DMS114 treated with DMSO at 0.1 percent for 48 hours (cell line): Measurements from ENCODE around the gene CSDE1.

Experiments used
- DNase-seq: peaks from one replicate; lab custom pipeline; 2025; ENCODE audit not compliant: unreplicated experiment; lab: John Stamatoyannopoulos, UW

The CSDE1 gene

DNA sequence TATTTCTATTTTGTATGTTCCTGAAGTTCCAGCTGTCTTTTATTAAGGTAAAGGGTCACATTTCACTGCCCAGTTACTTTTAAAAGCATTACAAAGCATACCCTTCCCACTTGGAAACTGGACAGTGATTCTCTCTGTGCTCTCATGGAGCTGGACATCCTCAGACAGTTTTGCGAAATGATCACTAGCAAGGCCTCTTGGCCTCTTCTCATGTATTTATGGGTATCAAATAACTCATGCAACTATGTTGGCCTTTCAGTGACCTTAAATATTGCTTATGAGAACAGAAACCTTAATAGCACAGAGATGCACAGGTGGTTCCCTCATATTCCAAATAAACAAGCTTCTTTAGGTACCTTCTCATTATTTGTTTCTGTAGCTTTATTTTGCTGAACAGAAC is 54.5 kb downstream of the CSDE1 start:
- DNase-seq: no peak

DNA sequence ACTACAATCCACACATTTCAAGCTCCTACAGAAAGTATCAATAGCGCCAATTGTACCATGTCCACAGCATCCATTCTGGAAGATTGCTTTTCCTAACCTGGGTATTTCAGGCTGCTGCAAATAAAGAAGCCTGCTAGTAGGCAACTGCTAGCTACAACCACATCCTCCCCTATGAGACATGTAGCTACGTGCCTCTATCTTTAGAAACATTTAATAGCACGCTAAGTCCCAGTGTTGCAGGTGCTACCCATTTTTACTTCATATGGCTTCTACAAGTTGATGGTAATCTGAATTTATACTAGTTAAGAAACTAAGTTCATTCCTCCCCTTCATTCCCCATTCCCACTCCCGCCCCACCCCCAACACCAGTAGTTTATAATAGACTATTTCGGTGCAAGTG is 55.0 kb downstream of the CSDE1 start:
- no peak for DNase-seq

DNA sequence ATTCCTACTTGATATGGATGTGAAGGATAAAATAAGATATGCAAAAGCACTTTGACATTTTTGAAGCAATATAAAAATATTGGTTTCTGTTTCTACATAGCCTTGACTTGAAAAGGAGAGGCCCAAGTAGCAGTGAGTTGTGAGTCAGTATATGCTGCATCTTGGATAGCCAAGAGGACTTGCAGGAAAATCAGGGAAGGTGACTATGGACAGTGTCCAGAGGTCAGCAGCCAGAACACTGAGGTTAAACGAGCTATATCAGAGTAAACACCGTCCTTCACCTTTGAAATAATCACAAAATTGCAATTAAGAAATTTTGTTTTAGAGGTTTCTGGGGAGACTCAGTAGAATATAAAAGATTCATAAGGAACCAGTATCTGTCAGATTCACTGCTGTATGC is 55.9 kb downstream of the CSDE1 start:
- no peak for DNase-seq

DNA sequence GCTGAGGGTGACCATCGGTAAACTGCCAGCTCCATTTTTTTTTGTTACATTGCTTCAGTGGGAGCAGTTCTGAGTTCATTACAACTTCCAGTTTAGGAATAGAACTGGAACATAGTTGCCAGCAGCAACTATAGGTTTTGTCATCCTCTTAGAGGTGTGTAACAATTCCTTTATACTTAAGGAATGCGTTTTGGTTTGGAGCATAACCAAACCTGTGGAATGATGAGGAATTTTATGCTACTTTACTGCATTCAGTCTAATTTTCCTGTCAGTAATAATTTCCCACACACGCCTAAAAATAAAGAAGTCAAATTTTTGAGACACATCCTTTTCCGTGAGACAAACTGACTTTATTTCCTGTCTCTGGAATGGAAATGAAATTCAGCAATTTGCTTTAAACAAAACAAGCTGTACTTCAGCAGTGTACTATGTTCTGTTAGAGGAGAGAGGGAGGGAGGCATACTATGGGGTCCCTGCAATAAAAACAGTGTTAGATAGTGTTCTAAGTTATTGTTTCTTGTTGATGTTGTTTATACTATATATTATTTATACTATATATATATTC is 57.7 kb downstream of the CSDE1 start:
- DNase-seq: no peak

DNA sequence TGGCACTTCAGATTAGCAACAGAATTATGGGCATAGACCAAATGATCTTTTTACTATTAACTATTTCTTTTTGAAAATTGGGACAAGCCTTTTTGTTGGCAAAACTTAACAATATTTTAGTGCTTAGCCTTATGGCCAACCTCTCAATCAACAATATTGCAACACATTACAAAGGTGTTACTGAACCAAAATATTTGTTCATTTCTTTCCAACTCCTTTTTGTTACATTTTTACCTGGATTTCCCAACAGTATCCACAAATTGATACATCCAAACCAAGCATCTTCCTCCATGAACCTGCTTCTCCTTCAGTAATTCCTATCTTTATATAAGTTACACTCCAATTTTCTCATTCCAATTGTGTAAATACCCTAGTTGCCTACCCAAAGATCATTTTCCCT is 61.0 kb downstream of the CSDE1 start:
- no peak for DNase-seq

DNA sequence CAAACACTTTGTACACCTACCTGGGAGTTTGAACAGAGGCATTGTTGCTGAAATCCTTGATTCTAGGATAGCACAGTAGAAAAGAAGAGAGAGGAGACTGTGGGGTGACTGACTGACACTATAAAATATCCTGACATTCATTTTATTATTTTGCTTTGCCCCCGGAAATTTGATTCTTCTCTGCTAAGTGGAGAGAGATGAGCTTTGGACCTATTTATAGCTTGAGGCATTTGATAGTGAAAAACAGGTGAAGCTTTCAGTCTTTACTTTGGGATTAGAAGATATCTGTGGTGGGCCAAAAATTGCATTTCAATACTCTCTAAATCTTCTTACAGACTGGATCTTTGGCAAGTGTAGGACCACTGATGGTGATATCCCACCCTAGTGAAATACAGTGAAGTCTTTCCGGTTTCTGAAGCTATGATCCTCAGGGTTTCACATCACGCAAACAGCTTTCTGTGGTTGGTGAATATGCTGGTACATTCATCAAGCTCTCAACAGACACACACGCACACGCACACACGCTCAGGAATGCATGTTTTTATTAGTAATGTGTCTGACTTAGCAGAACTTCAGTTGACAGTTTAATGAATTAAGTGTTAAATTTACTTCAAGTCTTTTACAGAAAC is 62.2 kb downstream of the CSDE1 start, which contains the start of gene AMPD1:
Gene AMPD1, minus strand, starts transcription at position 117 of the 629 bp plus-strand sequence. Its CDS starts 75 bp downstream, at position 42.
- DNase-seq: no peak

DNA sequence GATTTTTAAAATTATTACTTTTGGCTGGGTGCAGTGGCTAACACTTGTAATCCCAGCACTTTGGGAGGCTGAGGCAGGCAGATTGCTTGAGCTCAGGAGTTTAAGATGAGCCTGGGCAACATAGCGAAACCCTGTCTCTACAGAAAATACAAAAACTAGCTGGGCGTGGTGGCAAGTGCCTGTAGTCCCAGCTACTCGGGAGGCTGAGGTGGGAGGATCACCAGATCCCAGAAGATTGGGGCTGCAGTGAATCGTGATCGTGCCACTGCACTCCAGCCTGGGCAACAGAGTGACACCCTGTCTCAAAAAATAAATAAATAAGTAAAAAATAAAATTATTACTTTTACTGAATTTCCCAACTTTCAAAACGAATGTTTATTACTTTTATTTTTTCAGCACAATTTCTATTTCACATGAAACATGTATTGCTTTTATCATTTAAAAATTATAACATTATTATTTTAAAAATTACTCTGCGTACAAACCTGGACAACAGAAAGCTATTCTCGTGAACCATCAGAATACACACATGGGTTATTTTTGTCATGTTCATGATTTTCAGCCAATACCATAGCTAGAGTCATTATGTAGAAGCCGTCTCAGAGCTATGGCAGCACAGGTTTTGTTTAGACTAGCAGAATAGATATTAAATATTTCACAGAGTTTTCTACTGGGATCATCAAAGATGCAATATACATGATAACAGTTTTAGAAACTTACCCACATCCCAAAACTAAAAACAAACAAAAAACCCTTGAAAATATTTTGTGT is 63.1 kb downstream of the CSDE1 start:
- DNase-seq: no peak

DNA sequence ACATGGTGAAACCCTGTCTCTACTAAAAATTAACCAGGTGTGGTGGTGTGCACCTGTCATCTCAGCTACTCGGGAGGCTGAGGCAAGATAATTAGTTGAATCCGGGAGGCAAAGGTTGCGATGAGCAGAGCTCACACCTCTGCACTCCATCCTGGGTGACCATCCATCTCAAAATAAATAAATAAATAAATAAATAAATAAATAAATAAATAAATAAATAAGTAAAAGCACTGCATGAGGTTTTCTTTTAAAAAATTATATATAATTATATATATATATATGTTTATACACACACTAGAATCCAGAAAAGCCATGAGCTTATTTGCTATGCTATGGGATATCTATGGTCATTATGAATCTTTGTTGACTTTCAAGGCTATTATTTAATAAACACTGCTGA is 64.8 kb downstream of the CSDE1 start:
- no peak for DNase-seq

DNA sequence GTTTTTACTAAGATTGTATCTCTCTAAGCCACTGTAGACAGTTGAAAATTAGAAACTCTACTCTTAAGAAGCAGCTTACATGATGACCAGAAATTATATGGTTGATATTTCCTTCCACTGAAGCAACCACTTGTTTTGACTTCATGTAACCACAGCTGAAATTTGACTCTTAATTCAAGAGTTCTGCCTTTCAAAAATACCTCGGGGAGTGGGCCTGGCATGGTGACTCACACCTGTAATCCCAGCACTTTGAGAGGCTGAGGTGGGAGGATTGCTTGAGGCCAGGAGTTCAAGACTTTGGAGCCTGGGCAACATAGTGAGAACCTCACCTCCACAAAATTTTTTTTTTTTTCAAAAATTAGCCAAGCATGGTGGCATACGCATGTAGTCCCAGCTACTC is 66.7 kb downstream of the CSDE1 start:
- no peak for DNase-seq

DNA sequence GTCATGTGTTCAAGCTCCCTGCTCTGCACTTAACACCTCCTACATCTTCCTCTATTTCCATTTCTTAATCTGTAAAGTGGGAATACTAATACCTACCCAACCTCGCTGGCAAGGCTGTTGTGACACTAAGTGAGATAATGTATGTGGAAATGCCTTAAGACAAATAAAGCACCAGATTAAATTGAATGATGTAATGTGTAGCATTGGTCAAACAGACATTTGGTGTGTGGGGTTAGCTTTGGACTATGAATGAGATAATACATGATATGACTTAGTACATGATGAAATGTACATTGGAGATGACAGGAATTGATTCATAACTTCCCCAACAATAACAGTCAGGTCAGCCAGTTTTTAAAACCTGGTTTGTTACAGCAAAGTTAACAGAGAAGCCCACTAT is 67.6 kb downstream of the CSDE1 start:
- no peak for DNase-seq

DNA sequence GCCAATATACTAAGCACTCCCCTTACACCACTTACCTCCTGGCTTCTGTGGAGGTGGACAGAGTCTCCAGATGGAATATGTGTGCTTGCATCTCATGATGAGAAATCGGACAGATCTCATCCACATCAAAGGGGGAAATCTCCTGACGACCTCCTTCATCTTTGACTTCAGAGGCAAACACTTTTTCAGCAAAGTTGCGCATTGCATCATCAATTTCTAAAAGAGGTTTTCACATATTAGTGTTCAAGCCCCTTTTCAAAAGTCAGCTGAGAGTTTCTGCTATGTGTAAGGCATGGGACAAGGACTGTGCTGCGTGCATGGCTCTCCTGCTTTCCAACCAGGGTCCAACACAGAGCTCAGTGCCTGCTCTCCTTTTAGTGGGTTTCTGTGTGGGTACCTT is 69.3 kb downstream of the CSDE1 start:
- DNase-seq: no peak

DNA sequence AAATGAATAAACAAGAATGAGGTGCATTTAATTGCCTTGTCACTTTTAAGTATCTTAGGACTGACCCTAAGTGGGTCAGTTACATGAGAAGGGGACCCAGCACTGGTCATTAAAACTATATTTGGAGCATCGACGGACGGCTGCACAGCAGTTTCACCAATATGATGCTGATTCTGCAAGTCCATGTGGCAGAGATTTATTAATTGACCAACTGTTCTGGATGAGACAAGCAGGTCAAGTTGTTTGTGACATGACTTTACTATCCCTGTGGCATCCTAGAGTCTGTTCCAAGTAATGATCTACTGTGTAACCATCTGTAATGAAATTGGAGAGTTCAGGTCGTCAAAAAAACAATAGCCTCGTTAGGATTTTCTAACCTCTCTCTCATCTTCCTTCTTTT is 71.9 kb downstream of the CSDE1 start:
- no peak for DNase-seq

DNA sequence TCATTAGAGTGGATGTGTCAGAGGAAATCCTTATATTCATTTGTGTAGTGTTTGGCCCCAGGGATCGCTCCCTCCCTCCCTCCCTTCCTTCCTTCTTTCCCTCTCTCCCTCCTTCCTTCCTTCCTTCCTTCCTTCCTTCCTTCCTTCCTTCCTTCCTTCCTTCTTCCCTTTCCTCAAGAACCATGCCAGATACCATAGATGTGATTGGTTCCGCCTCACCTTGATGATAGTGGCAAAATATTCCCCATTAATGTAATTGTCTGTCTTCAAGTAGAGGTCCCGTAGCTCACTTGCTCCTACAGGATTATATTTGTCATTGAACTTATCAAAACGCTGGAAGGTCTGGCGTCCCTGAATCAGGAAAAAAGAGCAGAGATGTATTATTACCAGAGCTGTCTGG is 80.1 kb downstream of the CSDE1 start:
- no peak for DNase-seq

DNA sequence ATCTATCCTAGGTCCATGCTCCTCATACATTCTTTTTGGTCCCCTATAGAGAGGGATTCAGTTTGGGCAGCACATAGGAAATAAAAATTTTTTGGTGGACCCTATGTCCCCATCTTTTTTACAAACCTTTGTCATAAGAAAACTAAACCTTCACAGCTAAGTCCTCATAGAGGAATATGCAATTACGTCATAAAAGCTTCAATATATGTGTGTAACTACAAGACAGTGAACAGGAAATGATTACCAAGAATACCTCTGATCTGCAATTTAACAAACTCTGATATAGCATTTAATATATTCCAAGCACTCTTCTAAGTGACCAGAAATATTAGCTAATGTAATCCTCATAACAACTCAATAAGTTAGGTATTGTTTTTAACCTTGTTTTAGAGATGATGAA is 81.7 kb downstream of the CSDE1 start:
- no peak for DNase-seq

DNA sequence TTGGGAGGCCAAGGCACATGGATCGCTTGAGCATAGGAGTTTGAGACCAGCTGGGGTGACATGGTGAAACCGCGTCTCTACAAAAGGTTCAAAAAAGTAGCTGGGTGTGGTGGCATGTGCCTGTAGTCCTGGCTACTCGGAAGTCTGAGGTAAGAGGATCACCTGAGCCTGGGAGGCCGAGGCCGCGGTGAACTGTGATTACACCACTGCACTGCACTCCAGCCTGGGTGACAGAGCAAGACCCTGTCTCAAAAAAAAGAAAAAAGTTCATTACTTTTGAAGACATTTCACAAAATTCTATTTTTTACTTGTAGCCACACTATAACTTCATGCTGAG is 85.9 kb downstream of the CSDE1 start:
- no peak for DNase-seq

DNA sequence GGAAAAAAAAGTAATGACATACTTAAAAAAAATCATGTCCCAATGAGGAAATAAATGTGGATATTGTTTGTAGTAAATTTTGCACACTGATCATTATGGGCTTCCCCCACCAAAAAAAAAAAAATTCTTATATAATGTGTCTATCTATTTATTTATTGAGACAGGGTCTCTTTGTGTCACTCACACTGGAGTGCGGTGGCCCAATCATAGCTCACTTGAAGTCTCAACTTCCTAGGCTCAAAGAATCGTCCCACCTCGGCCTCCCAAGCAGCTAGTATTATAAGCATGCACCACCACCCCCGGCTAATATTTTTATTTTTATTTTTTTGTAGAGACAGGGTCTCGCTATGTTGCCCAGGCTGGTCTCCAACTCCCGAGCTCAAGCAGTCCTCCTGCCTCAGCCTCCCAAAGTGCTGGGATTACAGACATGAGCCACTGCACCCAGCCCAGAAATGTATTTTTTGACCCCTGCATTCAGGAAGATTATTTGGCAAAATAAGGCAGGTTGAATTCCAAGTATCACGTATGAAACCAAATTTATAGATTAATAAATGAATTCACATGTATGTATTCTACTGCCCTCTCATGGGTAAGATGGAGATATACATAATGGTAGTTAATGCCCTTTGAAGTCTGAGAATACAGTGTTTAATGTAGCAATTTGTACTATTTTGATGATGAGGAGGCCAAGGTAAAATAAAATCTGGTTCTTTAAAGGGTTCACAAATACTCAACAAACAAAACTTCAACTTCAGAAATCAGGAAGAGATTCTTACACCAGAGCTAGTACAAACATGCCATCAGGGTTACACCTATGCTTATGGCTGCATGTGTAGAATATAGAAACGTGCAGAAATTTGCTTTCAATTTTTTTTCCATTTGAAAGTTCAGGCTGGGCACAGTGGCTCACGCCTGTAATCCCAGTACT is 86.5 kb downstream of the CSDE1 start:
- DNase-seq: peak; percentile 37

DNA sequence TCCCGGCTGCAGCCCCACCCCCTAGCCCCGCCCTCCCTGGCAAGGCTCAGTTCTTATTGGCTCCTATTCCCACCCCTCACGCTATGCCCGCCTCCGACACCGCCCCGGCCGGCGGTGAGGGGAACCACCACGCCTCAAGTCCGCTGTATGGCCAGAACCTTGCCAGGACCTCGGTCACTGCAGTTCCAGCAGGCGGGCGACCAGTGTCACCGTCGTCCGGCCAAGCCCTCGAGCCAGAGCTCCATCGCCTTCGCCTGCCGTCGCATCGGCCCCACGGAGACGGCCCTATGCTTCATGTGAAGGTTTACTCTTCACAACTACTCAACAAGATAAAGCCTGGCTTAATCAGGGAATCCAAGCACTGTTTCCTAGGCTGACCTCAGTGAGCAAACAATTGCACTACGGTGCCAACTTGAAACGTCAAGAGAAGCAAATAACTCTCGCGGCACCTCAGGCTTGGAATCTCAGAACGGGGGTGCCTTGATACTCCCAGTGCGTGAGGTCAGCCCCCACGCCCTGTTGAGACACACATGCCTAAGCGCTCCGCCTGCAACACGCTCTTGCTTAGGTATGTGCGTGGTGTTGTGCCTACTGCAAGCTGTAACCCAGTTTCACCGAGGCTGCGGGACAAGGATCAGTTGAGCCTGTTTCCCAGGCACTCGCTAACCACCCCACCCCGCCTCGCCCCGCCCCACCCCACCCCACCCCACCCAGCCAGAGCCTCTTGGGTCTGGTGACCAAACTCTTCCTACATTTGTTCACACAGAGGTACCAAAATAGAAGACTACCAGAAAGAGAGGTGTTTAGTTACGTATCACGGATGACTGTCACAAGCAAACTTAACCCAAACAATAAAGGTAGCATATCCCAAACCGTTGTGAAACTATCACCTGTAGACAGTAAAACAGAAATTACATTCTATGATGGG is 87.4 kb downstream of the CSDE1 start:
- peak; percentile 88 for DNase-seq

DNA sequence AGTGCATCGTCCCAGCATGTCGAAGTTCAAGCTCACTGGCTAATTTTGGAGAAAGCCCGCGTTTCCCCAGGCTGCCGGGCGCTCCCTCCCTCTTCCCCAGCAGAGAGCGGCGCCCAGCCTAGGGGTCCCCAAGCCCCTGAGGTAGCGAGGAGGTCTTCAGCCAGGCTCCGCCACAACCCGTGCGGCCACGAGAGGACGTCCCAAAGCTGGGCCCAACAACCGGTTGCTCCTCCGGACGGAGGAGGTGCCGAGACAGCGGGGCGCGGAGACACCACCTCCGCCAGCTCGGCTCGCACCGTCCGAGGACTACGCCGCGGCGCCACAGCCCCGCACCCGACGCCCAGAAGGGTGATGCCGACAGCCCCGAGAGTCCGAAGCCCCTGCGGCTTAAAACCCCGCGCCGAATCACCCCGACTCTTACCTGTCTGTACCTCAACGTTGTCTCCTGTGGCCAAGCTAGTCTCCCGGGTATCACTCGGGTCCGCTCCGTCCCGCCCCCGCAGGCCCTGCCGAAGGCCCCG is 88.2 kb downstream of the CSDE1 start, which contains the start of gene DENND2C:
Gene DENND2C, minus strand, starts transcription at position 488 of the 521 bp plus-strand sequence. CDS start 44,065 bp downstream, outside the sequence.
- DNase-seq: peak; percentile 52

DNA sequence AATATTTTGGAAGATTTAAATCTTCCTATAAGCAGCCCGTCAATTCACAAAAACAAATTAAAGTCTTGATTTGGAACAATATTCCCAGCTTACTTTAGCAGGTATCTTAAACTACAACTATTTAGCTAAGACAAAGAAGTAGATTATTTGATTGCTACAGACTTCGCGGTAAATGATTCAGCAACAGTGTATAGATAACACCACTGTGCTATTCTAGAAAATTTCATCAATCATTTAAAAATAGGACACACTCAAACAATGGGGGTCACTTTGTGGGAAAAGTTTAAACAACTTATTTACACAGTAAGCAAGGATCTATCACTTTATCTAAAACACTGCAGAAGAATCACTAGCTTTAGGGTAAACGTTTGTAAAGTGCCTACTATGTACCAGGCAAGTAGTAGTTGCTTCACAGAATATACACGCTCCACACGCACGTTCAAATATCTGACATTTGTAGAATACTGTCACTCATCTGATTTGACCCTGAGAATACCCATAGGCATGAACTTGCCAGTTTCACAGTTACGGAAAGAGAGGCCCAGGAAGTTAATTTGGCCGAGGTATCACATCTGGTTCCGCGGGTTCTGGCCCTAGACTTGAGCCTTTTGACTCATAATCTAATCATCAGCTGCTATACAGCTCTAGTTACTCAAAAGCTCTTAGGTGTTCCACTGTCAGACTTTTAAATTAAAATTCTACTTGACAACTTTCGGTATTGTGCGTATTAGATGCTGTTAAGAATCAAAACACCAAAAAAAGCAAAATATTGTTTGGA is 88.8 kb downstream of the CSDE1 start:
- no peak for DNase-seq
